Stimulated activated CD8-positive, alpha-beta memory T cell treated with anti-CD3 and anti-CD28 coated beads, Interleukin-12 subunit alpha, Interleukin-12 subunit beta, amount 100 ng/mL, for 4 hours (primary cell): Measurements from ENCODE around the gene HCAR3.

Experiments
- DNase-seq: peaks from one replicate; pipeline ENCODE4 v3.0.0-alpha.2; 2020; ENCODE audit warnings: low read depth

HCAR3 gene

GRCh38 chr12:122669397-122670070 is 47.1 kb downstream of the HCAR3 start:
- no peak for DNase-seq

GRCh38 chr12:122668268-122668667 is 48.3 kb downstream of the HCAR3 start:
- no peak for DNase-seq

- DNase-seq, result no peak
Measured at GRCh38 chr12:122665759-122666158, 50.9 kb downstream of the HCAR3 start.

- DNase-seq, result no peak
Measured at GRCh38 chr12:122665349-122665748, 51.3 kb downstream of the HCAR3 start.
